ENCODE results near the gene CCNT2.
"Not testable (repeated sequence)": the region's sequence is repeated elsewhere in the genome, so short reads cannot be mapped to it uniquely, and the experiment has no call there.

CCNT2 gene

DNA sequence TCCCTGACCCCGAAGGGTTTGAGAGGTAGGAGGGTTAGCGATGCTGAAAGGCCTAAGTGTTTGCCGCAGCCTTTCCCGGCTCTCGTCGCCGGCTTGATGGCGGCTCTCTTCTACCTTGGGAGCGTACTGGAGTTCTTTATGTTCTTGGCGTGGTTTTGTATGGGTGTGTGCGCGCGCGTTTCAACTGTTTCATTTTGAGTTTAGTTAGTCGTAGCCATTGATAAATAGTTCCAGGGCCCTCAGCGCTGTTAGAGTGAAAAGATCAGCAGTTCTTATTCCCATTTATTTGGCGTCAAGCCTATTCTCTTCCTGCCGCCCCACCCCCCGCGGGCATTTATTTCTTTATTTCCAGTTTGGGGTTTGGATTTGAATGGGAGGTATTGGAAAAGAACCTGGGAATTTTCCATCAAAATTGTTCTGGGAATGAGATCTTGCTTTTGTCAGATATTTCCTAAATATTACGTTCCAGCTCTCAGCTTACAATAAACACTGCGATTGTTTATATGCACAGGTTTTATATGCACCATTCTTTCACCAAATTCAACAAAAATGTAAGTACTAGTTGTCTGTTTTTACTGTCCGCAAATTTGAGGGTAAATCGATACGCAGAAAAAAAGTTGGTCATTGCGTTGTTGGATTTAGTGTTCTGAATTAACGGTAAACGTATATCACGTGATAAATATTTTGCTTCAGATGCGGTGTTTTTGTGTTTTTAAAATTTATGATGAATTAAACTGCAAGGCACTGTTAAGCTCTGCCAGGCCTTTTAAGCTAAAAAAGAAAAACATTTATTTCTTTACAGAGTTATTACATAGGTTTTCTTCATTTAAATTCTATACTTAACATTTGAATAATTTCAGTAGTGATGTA lies 954 bp downstream of the CCNT2 start:
- peak; percentile 27 for DNase-seq (ENCODE audit: low read depth)

DNA sequence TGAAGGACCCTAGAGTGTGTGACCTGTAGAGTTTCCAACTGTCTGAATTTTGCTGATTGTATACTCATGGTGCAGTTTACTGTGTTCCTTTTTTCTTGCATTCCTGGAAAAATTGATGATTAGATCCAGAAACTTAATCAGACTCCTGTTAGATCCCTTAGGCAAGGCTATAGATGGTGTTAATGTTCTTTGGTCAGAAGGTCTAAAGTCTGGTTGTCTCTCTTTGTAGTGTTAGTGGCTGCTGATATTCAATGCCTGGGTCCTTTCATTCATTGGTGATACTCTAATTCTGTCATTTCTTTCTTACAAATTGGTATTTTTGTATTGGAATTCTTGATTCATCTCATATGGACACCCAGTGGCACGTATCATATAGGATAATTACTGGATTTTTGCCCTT lies 6.3 kb downstream of the CCNT2 start:
- no peak for DNase-seq (ENCODE audit: low read depth)

DNA sequence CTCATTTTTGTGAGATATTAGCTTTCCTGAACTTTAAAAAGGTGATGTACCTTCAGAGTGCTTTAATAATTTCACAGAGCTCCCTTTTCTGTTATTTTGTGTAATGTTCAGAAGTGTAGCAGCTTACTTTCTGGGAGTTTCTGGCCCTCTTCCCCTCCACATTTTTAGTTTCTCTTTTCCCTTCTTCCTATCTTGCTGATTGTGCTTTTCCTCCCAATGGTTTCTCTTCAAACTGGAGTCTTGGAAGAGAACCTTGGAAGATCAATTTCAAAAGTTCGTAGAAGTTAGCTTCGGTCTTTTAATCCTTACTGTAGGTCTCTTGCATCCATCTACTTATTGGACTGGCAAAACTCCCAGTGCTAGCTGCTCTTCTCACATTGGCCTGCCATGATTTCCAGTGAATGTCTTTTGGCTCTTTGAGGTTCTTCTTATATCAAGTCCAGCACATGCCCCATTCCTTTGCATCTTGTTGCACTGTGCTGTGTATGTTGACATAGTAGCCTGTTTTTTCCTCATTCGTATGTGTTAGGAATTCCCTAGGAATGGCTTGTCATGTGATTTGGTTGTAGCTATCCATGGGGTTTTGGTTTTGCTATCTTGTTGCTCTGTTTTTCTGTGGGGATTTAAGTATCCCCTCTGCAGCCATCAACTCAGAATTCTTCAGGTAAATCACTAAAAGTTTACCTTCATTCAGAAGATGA lies 7.8 kb downstream of the CCNT2 start:
- DNase-seq (ENCODE audit: low read depth), result no peak

DNA sequence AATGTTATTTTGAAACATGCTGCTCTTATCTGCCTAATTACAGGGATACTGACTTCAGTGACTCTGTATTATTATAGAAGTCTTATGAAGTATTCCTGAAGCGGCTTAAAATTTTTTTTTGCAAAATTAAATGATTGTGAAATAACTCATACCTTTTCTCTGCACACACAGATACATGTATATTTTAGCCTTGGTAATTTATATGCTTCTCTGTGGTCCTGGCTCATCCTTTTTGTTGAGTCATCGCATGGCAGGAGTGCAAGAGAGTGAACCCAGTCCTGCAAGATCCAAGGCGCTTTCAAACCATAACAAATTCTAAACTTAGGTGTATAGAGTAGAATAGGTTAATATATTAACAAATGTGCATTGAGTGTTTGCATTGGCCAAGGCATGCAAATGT lies 8.6 kb downstream of the CCNT2 start:
- DNase-seq (ENCODE audit: low read depth), result no peak

DNA sequence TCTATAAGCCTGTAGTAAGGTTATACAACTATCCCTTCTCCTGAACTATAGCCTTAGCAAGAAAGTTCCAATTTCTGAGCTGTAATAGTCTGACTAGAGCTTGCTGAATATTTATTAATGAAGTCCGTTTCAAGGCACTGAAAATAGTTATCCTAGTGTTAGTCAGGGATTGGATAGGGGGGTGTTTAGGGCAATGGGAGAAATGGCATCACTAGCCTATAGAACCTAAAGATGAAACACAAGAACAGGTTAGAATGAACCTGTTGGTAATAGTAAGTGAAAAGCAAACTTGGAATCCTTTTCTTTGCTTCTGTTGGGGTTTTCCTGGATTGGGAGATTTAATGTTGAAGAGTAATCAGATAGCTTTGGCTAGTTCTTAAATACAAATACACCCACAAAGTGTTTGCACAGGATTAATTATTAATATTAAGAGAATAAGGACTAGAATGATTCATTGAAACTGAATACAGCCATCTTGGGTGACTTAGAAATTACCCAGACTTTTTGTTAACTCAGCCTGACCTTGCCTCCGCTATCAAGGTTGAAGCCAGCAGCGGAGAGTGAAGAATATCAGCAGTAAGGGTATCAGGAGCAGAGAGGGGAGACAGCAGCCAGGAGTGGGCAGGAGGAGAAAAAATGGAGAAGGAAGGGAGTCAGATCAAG lies 14.4 kb downstream of the CCNT2 start:
- no peak for DNase-seq (ENCODE audit: low read depth)

DNA sequence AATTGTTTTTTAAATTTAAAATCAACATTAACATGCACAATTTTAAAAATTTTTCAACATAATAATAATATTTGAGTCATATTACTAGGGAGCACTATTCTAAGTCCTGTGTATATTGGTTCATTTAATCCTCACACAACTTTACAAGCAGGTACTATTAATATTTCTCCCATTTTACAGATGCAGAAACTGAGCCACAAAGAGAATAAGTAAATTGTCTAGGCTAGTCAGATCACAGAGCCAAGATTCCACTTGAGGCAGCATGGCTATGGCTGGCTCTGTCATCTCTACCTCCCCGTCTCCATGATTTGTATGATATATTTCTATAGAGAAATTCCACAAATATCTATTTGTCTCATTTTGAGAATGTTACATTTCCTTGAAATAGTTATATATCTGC lies 15.1 kb downstream of the CCNT2 start:
- DNase-seq (ENCODE audit: low read depth), result no peak

DNA sequence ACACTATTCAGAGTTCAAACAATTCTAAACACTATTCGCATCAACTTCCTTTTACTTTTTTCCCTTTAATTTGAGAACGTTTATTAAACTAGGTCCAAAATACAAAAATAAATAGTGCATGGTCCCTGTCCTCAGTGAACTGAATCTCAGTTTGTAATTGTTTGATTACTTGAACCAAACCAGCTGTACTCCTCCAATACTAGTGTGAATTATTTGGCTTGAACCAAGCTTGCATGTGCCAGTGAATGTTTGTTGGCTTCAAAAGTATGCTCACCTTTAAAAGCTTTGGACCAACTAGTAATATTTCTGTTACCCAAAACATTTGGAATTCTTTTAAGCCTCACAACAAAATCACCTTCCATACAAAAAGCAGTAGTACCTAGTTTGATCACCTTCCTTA lies 15.5 kb downstream of the CCNT2 start:
- no peak for DNase-seq (ENCODE audit: low read depth)

DNA sequence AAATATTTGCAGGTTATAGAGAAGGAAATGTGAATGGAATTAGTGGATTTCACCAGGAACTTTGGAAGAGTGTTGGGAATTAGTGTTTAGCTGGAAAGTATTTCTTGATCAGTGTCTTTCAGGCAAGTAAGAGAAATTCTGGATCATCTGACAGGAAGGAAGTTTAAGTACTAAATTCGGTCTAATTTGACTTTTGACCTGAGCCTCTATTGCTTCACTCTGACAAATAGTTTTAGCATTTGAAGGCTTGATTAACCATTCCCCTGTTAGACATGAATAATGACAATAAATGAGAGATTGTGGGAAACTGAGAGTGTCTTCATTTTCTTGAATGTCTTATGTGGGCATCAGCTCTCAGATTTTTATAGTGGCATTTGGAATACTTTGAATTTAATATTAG lies 16.0 kb downstream of the CCNT2 start:
- DNase-seq (ENCODE audit: low read depth), result no peak

DNA sequence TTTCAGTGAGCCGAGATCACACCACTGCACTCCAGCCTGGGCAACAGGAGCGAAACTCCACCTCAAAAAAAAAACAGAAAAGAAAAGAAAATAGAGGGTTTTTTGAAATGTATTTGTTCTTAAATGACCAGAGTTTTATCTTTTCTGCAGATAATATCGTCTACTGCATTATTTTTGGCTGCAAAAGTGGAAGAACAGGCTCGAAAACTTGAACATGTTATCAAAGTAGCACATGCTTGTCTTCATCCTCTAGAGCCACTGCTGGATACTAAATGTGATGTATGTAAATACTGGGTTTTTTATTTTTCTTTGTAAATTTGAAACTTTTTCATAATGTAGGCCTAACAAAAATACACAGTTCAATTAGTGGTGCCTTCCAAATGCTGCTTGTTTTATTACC lies 18.1 kb downstream of the CCNT2 start:
- DNase-seq (ENCODE audit: low read depth), result no peak

DNA sequence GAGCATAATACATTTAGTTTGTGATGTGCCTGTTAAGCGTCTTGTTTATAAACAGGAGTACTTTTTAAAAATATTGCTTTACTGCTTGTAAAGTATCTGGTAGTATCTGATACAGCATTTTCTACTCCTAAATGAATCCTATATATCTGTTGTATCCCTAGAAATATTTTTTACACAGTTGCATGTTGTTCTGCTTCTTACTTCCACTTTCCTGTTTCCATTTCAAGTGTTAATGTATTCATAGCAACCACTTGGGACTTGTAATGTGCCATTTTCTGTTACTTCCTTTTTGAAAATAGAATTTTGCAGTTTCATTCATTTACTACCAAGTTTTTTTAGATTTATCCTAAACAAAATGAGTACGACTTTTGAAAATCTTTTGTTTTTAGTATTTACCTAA lies 24.9 kb downstream of the CCNT2 start:
- no peak for DNase-seq (ENCODE audit: low read depth)

DNA sequence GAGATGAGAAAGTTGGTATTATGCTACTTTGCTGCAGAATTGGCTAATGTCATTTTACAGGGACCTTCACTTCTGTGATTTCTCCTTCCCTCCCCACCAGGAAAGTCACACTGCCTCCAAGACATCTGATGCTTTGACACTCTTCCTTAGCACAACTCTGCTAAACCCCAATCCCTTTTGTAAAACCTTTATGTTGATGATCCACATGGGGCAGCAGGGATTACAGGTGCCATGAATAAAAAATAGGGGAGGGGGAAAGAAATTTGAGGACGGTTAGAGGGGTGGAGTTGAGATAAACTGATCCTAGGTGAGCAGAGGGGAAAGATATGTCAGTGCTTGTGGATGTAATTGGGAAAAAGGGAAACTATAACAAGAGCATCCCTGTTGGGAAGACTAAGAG lies 26.4 kb downstream of the CCNT2 start:
- DNase-seq (ENCODE audit: low read depth), result no peak

DNA sequence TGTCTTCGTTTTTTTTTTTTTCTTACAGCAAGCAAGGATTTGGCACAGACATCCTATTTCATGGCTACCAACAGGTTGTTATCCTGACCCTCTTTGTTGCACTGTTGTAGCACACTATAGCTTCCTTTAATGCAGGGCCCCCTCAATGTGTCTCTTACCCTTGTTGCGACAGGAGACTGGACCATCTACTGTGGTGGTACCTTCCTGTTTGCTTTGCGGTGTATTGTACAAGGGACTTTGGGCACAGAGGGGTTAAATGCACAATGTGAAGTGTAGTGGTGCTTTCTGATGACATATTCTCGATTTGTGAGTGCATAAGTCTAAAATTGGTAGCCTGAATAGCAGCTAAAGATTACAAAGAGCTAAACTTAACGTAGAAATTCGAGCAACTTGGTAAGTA lies 27.5 kb downstream of the CCNT2 start:
- no peak for DNase-seq (ENCODE audit: low read depth)

DNA sequence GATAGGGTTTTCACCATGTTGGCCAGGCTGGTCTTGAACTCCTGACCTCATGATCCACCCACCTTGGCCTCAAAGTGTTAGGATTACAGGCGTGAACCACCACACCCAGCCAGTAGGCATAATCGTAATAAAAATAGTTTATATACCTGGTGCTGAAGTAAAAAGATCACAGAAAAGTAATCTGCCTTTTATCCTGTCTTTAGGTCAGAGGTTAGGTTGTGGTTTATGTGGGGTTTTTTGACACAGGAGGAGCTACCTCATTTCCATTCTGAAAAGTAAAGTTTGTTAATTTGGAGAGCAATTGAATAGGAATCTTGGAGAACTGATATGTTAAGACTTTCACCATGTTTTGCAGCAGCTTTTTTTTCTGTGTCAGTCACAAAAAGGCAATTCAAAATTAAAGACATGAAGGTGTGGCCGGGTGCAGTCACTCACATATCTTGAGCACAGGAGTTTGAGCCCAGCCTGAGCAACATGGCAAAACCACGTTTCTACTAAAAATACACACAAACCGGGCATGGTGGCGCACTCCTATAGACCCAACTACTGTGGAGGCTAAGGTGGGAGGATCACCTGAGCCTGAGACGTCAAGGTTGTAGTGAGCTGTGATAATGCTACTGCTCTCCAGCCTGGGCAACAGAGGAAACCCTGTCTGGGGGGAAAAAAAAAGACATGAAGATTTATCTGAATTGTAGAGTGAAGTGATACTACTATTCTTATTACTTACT lies 31.5 kb downstream of the CCNT2 start:
- no peak for DNase-seq (ENCODE audit: low read depth)

DNA sequence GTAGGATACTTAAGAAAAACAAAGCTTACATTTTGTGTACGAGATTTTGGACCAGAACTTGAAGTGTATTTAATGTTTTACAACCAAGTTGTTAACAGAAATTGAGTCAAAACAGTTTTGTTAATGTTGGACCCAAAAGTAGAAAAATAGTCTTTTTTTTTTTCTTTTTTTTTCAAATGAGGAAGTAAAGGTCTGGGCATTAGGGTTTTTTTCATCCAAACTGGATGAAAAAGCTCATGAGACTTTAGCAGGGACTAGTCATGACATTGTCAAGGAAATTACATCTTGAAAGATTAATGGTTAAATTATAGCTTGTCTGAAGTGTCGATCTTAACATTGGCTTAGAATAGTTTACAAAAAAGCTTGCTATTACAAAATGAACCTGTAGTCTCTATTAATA lies 32.3 kb downstream of the CCNT2 start:
- no peak for DNase-seq (ENCODE audit: low read depth)

DNA sequence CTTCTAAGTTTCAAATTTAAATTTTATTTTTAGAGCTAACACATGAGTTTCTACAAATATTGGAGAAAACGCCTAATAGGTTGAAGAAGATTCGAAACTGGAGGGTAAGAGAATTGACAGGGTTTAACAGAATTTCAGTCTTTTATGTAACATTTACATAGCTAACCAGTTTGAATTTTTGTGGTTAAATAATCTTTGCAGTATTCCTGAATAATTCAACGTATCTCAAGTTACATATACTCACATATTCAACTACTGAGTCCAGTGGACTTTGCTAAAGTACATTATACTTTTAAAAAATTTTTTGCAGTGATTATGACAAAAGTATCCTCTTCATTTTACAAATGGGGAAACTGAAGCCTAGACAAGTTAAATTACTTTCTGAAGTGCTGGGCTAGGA lies 34.0 kb downstream of the CCNT2 start:
- DNase-seq (ENCODE audit: low read depth), result no peak

DNA sequence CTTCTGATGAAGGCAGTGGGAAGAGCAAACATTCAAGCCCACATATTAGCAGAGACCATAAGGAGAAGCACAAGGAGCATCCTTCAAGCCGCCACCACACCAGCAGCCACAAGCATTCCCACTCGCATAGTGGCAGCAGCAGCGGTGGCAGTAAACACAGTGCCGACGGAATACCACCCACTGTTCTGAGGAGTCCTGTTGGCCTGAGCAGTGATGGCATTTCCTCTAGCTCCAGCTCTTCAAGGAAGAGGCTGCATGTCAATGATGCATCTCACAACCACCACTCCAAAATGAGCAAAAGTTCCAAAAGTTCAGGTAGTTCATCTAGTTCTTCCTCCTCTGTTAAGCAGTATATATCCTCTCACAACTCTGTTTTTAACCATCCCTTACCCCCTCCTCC lies 35.4 kb downstream of the CCNT2 start:
- DNase-seq (ENCODE audit: low read depth), result no peak

DNA sequence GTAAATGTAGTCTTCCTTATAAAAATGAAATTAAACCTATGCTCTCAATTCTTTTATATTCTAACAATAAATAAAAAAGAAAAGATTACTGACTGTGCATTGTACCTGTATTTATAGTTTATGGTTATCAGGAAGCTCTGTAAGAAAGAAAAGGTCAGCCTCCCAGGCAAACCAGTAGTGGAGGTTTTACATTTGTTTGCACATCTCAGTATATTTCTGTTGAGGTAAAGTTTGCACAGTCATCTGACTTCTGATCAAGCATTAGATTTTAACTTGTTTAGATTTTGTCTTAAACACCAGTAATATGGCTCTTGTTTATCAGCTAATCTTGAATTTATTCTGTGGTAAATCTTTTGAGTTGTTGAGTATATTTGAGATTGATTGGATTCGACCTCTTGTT lies 37.1 kb downstream of the CCNT2 start:
- no peak for DNase-seq (ENCODE audit: low read depth)

DNA sequence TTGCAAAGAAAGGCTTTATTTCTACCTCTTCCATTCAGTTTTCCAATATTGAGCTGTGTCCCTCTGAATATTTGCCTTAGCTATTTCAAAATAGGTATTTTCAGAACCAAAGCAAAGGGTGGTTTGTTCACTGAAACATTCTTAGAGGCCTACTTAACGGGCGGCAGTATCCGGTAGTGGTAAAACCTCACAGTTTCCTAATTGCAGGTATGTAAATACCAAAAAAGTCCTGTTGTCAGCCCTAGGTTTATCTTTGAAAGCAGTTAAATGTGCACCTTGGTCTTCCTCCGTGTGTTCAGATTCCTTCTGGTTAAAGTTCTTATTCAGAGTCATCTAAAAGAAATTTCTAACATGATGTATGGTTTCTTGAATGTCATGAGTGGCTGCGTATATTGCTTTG lies 38.9 kb downstream of the CCNT2 start:
- no peak for DNase-seq (ENCODE audit: low read depth)

DNA sequence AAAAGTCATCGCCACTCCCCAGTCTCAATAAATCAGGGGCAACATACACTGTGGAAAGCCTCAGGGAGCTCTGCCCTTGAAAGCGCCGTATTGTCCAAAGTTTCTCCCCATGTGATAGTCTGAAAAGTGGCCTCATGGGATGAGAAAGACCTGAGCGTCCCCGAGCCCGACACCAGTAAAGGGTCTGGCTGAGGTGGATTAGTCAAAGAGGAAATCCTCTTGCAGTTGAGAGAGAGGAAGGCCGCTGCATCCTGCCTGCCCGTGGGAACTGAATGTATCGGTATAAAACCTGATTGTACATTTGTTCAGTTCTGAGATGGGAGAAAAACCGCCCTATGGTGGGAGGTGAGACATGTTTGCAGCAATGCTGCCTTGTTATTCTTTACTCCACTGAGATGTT lies 48.5 kb downstream of the CCNT2 start:
- DNase-seq (ENCODE audit: low read depth), result not testable (repeated sequence)

DNA sequence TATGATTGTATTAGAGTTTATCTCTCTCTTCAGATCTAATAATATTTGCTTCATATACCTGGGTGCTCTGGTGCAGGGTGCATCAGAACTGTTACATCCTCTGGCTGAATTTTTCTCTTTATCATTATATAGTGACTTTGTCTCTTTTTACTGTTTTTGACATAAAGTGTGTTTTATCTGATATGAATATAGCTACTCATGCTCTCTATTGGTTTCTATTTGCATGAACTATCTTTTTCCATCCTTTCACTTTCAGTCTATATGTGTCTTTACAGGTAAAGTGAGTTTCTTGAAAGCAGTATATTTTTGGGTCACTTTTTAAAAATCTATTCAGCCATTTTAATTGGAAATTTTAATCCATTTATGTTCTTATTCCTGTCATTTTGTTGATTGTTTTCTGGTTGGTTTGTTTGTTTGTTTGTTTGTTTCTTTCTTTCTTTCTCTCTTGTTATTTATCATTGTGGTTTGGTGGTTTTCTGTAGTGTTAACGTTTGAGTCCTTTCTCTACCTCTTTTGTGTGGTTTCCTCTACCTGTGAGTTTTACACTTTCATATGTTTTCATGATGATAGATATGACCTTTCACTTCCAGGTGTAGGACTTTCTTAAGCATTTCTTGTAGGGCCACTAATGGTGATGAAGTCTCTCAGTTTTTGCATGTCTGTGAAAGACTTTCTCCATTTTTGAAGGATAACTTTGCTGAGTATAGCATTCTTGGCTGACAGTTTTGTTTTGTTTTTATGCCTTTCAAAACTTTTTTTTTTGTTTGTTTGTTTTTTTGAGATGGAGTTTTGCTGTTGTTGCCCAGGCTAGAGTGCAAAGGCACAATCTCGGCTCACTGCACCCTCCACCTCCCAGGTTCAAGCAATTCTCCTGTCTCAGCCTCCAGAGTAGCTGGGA lies 54.9 kb downstream of the CCNT2 start:
- DNase-seq (ENCODE audit: low read depth), result no peak

DNA sequence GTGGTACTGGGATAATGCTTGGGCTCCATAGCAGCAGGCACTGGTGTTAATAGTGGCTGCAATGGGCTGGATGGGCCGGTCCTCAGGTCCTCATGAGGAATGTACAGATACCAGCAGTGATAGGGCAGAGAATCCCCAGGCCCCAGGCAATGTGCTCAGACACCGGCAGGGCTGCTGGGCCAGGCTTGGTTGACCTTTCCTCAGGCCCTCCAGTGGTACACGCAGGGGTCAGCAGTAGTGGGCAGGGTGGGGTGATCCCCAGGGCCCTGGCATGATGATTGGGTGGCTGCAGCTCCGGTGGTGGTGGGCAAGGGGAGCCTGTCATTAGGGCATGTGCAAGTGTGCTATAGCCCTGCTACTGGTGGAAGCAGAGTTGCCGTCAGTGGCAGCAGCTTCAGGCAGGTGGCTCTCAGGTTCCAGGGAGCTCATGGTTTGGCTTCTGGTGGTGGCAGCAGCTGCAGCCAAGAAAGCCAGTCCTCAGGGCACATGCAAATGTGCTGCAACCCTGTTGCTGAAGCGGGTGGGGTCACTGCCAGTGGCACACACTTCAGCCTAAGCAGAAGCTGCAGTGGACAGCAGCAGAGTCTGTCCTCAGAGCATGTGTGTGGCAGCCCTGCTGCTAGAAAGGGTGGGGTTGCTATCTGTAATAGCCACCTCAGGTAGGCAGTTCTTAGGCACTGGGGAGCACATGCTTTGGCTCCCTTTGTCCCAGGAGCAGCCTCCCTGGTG lies 56.8 kb downstream of the CCNT2 start:
- no peak for DNase-seq (ENCODE audit: low read depth)
